ENCODE measurements around the gene DYRK2.

- no peak for TF ChIP-seq CTCF (IDR thresholded peaks at IDR 0.05)
- TF ChIP-seq POLR2A (IDR thresholded peaks at IDR 0.05): no peak
Observed at GRCh38 chr12:67698672-67699581, 50.4 kb downstream of the DYRK2 start.
